Thyroid gland (tissue), 4 donors: ENCODE measurements around the gene MYO5C. TPM values are rescaled to one million over a fixed set of nuclear protein-coding genes. Genes with fewer than 3 reads are reported as not detected.

Source experiments
- DNase-seq, 2 donors: peaks; one replicate each; pipeline ENCODE4 v3.0.0-alpha.2; 2019
- H3K27ac ChIP-seq, 3 donors: fragments of 200-600 bp; sonication (generic); 1 replicate in 2 of 3; 2 replicates in 1 of 3; pipeline ENCODE4 v1.5.1; 2016 to 2019; ENCODE audit warnings: mild to moderate bottlenecking in 1 of 3, moderate library complexity in 1 of 3
- H3K27me3 ChIP-seq: fragments of 200-600 bp; sonication (generic); one replicate; pipeline ENCODE4 v1.5.1; 2019
- H3K36me3 ChIP-seq, 2 donors: fragments of 200-600 bp; sonication (generic); one replicate each; pipeline ENCODE4 v1.5.1; 2016 to 2019
- H3K4me1 ChIP-seq, 2 donors: fragments of 200-600 bp; sonication (generic); one replicate each; pipeline ENCODE4 v1.5.1; 2017 to 2019
- H3K4me3 ChIP-seq, 3 donors: fragments of 200-600 bp; sonication (generic); replicated peaks in 1 of 3; 1 replicate in 2 of 3; 2 replicates in 1 of 3; pipeline ENCODE4 v1.5.1; 2016; ENCODE audit warnings: mild to moderate bottlenecking in 1 of 3
- H3K9me3 ChIP-seq: fragments of 200-600 bp; sonication (generic); one replicate; pipeline ENCODE4 v1.5.1; 2017
- POLR2A ChIP-seq, 2 donors: fragments of 450-650 bp; IDR thresholded peaks; one replicate each; pipeline ENCODE4 v1.6.1; 2017; ENCODE audit warnings: antibody characterized with exemption in 2 of 2, mild to moderate bottlenecking in 2 of 2, moderate library complexity in 1 of 2
- WGBS, 2 donors: methylation state at CpG; one replicate each; pipeline ENCODE4 v1.1.5; 2017; 5-methylcytosine and 5-hydroxymethylcytosine counted together
- intact Hi-C: fragments of 100-400 bp; cut with DNase I; formaldehyde crosslinking; loops from one replicate; pipeline ENCODE4 v1.15.1; 2023
- total RNA-seq, 4 donors: library from RNA; depleted of rRNA; stranded (reverse); fragments of >200 nt; gene quantifications; one replicate each; pipeline ENCODE4 v1.2.3, GENCODE V29; 2016
- TF ChIP-seq, protein P1 (sequence below), 6 experiments: fragments of 200-600 bp in 3 of 6; fragments of 450-650 bp in 3 of 6; sonication (generic) in 3 of 6; IDR thresholded peaks; one replicate each; pipeline ENCODE4 v1.5.1; 2016 to 2019; ENCODE audit warnings: antibody characterized with exemption in 6 of 6, mild to moderate bottlenecking in 2 of 6, inconsistent platforms in 1 of 6, moderate library complexity in 1 of 6

MYO5C gene
- total RNA-seq, 4 donors from 2014 or later, result 84.0 to 130 (median 101) TPM

DNA sequence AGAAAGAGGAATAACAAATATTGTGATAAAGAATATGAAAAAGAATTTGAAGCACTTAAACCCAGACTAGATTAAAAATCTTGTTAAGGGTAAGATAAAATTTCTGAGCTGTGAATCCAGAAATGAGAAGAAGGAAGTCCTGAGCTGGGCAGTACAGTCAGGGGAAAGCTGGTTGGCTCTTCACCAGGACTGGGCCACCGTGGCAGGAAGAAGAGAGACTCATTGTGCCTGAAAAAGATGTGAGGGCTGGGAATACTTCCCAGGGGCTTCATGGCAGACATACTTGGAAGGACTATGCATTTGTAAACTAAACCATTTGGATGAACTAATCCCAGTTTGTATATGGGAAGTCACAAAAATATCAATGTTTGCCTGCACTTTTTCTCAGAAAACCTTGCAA lies 28.5 kb upstream of the MYO5C start:
- DNase-seq, result no peak
- intact Hi-C loops, result loop anchor here (10.0 kb wide), 1 partner anchor 69 kb away; no protein-coding TSS in a partner anchor
- 53 to 56% methylated on average over 1 of the region's 1 CpG for WGBS, 2 donors

DNA sequence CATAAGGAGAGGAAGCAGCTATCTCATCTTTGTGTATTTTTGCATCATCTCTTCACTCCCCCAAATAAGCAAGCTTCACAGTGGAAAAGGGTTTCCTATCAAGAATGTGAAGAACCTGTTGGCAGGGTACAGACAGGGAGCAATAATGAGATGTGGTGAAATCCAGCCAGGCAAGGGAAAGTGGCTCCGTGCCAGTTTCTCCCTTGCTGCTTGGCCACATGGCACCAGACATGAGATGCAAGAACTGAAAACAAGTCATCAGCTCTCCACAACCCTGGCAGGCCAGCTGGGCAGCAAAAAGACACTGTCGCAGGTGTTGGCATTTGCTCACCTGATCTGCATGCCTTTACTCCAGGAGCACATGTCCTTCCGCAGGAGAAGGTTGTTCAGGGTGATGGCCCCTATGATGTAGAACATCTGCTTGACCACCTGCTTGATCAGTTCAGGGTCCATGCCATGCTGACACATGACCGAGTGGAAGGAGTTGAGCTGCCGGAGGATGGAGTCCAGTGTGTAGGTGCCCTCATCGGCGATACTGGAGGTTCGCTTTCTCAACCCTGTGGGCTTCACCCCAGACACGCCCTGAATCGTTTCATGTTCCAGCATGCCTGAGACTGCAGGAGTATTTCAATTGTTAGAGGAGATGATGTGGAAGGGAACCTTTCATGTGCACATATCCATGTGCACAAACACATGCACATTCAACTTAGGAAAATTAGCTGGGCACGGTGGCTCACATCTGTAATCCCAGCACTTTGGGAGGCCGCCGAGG lies 23.3 kb upstream of the MYO5C start:
- Histone ChIP-seq H3K9me3 (no peaks in the 10 kb centered on the region), H3K27ac (peak overlapping the region; percentile 41 to 51 (median 42)), H3K36me3 (no peaks in the 10 kb centered on the region), H3K4me3 (no peak overlapping the region), H3K4me1 (peaks cover 0 to 3% of the 10 kb centered on the region in 2 donors), H3K27me3 (no peaks in the 10 kb centered on the region)
- TF ChIP-seq, protein P1, sequence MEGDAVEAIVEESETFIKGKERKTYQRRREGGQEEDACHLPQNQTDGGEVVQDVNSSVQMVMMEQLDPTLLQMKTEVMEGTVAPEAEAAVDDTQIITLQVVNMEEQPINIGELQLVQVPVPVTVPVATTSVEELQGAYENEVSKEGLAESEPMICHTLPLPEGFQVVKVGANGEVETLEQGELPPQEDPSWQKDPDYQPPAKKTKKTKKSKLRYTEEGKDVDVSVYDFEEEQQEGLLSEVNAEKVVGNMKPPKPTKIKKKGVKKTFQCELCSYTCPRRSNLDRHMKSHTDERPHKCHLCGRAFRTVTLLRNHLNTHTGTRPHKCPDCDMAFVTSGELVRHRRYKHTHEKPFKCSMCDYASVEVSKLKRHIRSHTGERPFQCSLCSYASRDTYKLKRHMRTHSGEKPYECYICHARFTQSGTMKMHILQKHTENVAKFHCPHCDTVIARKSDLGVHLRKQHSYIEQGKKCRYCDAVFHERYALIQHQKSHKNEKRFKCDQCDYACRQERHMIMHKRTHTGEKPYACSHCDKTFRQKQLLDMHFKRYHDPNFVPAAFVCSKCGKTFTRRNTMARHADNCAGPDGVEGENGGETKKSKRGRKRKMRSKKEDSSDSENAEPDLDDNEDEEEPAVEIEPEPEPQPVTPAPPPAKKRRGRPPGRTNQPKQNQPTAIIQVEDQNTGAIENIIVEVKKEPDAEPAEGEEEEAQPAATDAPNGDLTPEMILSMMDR (IDR thresholded peaks at IDR 0.05), result no peak
- no peak for TF ChIP-seq POLR2A (IDR thresholded peaks at IDR 0.05)
- DNase-seq, result peak; percentile 96
- intact Hi-C loops, result no loop called here
- WGBS, 2 donors, result 81 to 82% methylated on average over 9 to 13 of the region's 13 CpGs

More for the DNA sequence above, 28.5 kb upstream of the MYO5C start:
- no peak for TF ChIP-seq POLR2A (IDR thresholded peaks at IDR 0.05)
- TF ChIP-seq, protein P1 (IDR thresholded peaks at IDR 0.05), result no peak
- Histone ChIP-seq H3K27me3 (no peaks in the 10 kb centered on the region), H3K36me3 (no peaks in the 10 kb centered on the region), H3K4me1 (peaks cover 3% of the 10 kb centered on the region in 2 donors), H3K4me3 (no peak overlapping the region), H3K9me3 (no peaks in the 10 kb centered on the region), H3K27ac (no peak overlapping the region)

DNA sequence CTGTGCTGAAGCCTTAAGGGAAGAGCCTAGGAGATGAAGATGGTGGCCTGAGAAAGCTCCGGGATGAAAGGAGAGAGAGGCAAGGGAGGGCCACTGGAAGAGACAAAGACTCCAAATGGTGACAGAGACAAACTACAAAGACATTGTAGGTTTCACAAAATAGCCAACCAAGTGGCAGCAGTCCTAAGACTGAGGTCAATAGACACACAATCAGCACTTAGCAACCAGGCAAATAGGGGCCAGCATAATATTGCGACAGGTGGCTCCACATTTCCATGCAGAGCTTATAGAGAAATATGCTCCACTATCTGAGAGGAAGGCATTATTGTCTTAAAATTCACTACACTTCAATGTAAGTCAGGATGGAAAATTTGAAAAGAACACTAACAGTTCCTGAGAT lies 22.1 kb upstream of the MYO5C start:
- TF ChIP-seq, protein P1 (IDR thresholded peaks at IDR 0.05), result no peak
- no peak for TF ChIP-seq POLR2A (IDR thresholded peaks at IDR 0.05)
- intact Hi-C loops, result no loop called here
- Histone ChIP-seq H3K9me3 (no peaks in the 10 kb centered on the region), H3K27me3 (no peaks in the 10 kb centered on the region), H3K27ac (no peak overlapping the region), H3K4me3 (no peak overlapping the region), H3K36me3 (peaks cover 0 to 3% of the 10 kb centered on the region in 2 donors), H3K4me1 (peaks cover 0 to 3% of the 10 kb centered on the region in 2 donors)
- no peak for DNase-seq
- WGBS, 2 donors, result 96 to 98% methylated on average over 2 of the region's 2 CpGs

DNA sequence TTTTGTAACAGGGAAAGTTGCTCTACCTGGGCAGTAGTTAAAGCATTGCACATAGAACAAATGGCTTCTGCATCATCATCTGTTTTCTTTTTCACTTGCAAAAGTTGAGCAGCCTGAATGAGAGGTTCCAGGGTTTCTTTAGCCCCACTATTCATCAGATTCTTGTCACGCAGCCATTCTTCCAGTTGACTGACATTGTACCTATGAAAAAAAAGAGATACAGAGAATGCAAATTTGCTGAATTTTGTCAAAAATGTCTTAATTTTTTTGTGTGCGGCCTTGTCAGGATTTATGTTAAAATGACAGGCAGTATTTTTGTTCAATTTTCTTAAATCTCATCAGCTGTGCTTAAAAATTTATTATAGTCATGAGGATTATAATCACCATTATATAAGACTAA lies 21.4 kb upstream of the MYO5C start:
- peaks cover 0 to 3% of the 10 kb centered on the region in 2 donors for H3K36me3 ChIP-seq
- no peak for TF ChIP-seq POLR2A (IDR thresholded peaks at IDR 0.05)
- TF ChIP-seq, protein P1 (IDR thresholded peaks at IDR 0.05), result no peak
- H3K4me1 ChIP-seq, result peaks cover 0 to 3% of the 10 kb centered on the region in 2 donors
- H3K4me3 ChIP-seq, result no peak overlapping the region
- H3K27me3 ChIP-seq, result no peaks in the 10 kb centered on the region
- no peak overlapping the region for H3K27ac ChIP-seq
- intact Hi-C loops, result no loop called here
- 72 to 80% methylated on average over 2 of the region's 2 CpGs for WGBS, 2 donors
- DNase-seq, result no peak
- H3K9me3 ChIP-seq, result no peaks in the 10 kb centered on the region

DNA sequence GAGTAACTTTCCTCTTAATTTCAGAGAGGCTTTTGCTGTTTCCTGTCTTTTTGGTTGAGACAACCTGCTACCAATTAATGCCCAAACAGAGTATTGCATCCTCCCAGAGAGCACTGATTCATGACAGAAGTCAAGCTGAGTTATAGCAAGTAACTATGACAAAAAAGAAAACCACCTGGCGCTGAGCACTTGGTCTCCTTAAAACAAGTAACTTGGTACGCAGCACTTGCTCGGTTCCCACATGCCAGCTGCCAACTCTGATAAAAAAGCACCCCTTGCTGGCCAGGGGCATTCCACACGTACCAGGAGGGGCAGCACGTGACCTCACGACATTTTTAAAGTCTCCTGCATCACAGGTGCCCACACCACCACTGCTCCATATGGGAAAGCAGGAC lies 13.5 kb upstream of the MYO5C start:
- Histone ChIP-seq H3K9me3 (no peaks in the 10 kb centered on the region), H3K27me3 (no peaks in the 10 kb centered on the region), H3K4me1 (peaks cover 4 to 9% of the 10 kb centered on the region in 2 donors), H3K4me3 (no peak overlapping the region), H3K27ac (peak overlapping the region in 1 of 3 donors; percentile 18), H3K36me3 (peaks cover 0 to 3% of the 10 kb centered on the region in 2 donors)
- WGBS, 2 donors, result 68 to 80% methylated on average over 6 of the region's 6 CpGs
- DNase-seq, result no peak
- intact Hi-C loops, result no loop called here
- TF ChIP-seq, protein P1 (IDR thresholded peaks at IDR 0.05), result no peak
- TF ChIP-seq POLR2A (IDR thresholded peaks at IDR 0.05), result no peak
